NCI-H2081 (cell line): Measurements from ENCODE around the gene ATP8A1.
"Not testable (repeated sequence)": the region's sequence is repeated elsewhere in the genome, so short reads cannot be mapped to it uniquely, and the experiment has no call there.

Source experiments
- DNase-seq, 2 experiments: peaks; one replicate each; lab custom pipeline; 2025; lab: John Stamatoyannopoulos, UW

ATP8A1 gene

DNA sequence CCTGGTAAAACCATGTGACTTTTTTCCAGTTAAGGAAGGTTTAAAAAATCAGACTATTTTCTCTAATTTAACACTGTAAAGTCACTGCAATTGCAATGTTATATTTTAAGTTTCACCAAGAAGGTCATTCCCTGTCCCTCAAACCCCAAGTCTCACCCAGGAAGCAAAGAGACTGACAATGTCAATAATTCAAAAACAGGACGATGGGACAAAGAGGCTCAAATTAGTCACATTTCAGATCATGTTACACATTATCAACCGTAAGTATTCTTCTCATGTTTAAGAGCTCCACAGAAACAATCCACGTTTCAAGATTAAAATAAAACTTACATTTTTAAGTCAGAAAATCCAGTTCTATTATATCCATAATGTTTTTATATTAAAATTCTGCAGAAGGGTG, 246.5 kb downstream of the ATP8A1 start:
- no peak for DNase-seq

DNA sequence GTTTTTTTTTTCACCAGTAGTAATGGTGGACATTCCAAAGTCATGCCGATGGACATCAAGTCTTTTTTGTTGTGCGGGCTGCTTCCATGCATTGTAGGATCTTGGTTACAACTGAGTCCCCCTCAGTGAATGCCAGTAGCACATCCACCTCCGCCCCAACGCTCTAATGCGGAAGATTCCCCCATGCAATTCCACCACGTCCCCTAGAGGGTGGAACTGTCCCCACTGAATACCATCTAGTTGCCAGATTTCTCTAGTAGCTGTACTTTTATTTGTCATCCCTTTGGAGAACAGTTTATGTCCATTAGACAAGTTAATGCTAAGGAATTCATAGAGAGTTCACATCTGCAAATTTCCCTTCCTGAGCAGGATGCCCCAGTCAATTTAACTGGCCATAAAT, 252.9 kb downstream of the ATP8A1 start:
- no peak for DNase-seq

DNA sequence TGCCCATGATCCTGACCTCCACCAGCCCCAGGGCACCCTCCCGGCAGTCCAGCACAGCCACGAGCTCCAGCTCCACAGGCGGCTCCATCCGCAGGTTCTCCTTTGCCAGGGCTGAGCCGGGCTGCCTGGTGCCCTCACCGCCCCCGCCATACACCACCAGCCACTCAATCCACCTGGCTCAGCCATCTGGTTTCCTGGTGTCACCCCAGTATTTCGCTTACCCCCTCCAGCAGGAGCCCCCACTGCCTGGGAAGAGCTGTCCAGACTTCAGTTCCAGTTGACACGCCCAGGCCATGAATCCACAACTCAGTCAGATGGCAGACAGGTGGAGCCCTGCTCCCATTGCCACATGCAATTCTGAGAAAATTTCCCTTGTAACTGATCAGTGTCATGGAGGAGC, 255.7 kb downstream of the ATP8A1 start:
- DNase-seq: no peak

DNA sequence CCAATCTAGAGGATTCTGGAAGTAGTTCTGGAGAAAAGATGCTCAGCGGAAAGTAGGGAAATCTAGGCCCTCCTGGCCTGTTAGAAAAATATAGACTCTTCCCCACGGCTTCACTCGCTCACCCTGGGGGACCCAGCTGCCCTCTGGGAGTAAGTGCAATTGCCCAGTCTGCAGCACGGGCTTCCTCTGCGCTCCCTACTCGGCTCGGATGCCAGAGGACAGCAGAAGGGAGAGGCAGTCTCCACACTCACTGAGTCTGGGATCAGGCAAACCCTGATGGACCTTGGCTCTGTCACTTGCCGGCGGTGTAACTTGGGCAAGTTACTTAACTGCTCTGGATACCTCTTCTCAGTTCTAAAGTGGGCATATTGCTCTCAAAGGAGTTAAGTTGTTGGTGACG, 257.5 kb downstream of the ATP8A1 start:
- no peak for DNase-seq

DNA sequence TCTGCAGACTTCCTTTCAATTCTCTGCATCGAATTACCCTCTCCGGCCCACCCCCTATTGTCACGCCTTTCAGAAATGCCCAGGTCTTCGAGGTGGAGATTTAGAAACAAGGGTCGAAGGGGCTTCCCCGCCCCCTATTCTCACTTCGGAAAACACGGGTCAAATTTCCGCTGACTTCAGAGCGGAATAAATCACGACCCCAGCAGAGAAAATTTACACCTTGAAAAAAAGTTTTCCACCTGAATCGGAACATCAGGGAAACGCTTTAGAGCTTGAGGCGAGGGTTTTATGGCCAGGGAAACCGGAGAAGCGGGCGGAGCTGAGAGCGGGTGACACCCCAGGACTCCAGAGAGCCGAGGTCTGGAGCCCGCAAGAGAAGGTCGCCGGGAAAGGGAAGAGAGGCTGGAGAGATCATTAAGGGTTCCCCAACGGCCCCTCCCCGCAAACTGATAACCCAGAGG, 258.0 kb downstream of the ATP8A1 start:
- DNase-seq: no peak

DNA sequence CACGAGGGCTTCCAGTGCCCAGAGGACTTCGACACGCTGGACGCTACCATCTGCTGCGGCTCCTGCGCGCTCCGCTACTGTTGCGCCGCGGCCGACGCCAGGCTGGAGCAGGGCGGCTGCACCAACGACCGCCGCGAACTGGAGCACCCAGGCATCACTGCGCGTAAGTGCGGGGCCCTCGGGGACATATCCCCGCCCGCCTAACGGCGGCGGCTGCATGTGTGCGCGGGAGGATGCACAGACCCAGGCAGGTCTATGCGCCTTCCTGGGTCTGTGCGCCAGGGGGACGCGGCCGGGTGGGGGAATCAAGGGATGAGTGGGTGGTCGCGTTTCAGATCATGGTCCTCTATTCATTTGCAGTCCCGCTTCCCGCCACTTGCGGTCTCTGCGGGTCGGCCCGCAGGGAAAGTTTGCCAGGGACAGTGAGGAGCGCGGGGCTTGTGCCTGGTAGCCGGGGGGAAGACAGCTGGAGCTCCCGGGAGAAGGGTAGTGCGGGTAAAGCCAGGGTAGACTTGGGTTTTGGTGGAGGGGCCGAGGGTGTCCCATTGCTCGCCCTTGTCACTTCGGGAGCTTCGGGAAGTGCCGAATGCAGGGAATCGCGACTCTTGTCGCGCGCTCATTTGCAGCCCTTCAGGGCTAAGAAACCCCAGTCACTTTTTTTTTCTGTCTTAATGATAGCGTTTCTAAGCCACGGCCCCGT, 258.6 kb downstream of the ATP8A1 start:
- peak; percentile 27 to 52 for DNase-seq

DNA sequence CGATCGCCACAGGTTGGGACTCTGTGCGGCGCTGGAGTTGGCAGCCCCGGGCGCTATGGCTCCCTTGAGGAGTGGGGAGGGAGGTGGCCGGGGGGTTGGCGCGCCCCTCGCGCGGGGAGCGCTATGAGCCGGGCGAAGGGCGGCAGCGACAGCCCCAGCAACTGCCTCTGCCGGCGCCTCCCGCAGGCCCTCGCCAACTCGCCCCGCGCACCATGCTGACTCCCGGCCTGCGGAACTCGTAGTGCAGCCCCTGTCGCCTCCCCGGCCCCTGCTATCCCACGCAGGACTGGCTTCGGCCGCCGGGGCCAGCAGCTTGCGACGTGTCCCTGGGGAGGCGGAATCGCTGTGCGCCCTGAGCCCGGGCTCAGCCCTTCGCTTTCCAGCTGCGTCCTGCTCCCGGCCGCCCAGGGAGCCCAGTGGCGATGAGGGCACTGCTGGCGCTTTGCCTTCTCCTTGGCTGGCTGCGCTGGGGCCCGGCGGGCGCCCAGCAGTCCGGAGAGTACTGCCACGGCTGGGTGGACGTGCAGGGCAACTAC, 259.2 kb downstream of the ATP8A1 start:
- no peak for DNase-seq

DNA sequence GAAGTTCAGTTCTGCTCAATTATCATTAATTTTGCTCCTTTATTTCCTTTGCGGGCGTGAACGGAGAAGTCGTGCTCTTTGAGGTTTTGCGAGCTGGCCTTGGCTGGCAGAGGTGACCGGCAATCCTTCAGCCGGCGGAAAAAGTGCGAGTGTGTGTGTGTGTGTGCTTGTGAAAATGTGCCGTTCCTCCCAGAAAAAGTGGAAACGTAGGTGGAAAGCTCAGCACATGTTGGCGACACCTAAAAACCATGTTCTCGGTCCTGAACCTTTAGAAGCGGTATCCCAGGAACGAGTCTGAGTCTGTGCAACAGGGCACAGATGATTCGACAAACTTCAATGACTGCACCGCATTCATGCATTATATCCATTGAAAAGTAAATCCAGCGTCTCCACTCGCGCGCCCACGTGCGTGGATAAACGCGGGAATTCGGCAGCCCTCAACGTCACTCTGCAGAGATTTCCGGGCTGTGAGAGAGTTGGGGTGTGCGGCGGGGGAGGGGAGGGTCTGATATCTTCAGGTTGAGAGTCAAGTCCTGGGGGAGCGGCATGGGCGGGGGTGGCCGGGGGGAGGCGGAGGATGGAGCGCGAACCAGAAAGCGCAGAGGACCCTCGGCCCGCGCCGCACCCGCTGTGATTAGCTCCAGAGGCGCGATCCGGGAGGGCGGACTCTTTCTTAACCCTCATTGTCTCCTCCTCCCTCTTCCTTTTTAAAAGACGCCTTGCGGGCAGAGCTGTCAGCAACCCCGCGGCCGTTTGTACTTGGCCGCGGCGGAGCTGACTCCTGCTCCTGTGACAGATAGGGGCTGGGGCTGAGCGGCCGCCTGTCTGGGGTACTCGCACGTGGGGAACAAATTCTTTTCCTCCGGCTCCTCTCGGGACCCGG, 259.9 kb downstream of the ATP8A1 start, which contains the start of gene SHISA3:
Gene SHISA3 (plus strand): TSS at position 737 of the 883 bp plus-strand sequence. CDS start 569 bp downstream, outside the sequence.
- no peak for DNase-seq

DNA sequence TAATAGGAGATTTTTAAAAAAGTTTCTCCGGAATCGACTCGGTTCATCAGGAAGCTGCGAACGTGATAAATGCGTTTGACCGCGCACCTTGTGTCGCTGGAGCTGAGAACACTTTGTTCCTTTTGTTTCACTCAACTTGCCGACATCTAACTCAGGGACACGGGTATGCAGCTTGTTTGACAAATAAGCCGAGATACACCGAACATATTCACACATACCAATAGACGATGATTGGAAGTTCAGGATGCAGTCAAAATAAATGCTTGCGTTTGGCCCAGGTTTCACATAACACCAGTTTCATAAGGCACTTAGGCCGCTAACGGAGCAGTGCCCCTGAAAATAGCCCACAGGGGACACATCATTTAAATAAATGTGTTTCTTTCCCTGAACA, 260.5 kb downstream of the ATP8A1 start:
- DNase-seq: no peak

DNA sequence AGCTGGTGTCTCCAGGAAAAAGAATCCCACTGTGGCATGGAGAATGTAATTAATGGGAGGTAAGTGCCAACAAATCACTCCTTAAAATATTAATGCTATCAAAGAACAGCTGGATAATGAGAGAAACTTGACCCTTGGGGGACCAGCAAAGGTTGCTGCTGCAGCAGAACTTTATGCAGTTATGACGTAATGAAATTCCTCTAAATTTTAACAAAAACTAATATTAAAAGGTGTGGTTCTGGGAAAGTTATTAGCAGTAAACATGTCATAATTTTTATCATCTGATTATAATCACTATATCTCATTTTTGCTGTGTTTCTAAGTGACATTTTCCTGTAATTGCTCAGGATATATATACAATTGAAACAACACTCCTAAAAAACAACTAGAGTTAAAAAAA, 261.3 kb downstream of the ATP8A1 start:
- no peak for DNase-seq

DNA sequence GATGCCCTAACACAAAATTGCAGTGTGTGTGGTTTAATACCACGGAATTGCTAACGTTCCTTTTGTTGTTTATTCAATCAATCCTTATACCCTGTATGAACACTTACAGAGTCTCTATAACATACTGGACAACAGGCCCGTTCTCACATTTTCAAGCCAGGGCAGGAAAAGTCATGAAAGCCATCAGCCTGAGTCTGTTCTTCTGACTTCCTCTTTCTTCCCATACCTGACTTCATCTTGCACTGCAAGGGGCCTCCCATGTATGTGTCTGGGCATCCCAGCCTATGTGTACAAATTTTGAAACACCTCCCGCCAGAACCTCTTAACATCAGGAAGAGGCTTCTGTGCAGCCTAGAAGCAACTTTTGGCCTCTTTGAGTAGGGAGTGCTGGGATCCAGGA, 264.5 kb downstream of the ATP8A1 start:
- no peak for DNase-seq

DNA sequence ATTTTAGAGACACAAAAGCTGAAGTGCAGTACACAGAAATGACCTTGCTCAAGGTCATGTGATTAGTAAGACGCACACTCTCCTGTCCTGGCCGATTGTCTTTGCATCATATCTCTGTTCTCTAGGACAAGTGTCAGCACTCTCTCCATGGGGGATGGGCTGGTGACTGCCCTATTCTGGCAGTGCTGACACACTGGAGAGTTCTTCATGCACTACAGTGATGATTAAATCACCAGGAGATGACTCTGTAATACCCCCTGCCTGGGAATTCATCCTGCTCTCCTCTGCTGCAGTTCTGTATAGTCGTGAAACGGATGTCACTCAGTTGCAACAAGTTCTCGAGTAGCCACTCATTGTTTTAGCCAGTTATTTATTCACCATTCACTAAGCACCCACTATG, 264.9 kb downstream of the ATP8A1 start:
- no peak for DNase-seq

DNA sequence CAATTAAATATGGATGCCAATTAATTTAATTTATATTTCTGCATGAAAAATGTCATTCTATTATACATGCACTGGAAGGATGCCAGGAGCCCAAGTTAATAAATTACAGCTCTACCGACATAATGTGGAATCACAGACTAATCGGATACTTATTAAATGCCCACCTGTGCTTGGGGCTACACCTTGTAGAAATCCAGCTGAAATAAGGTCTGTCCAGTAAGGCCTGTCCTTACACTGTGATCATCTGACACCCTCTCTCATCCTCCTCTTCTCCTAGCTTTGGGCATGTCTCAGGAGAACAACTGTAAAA, 265.6 kb downstream of the ATP8A1 start:
- DNase-seq: no peak

DNA sequence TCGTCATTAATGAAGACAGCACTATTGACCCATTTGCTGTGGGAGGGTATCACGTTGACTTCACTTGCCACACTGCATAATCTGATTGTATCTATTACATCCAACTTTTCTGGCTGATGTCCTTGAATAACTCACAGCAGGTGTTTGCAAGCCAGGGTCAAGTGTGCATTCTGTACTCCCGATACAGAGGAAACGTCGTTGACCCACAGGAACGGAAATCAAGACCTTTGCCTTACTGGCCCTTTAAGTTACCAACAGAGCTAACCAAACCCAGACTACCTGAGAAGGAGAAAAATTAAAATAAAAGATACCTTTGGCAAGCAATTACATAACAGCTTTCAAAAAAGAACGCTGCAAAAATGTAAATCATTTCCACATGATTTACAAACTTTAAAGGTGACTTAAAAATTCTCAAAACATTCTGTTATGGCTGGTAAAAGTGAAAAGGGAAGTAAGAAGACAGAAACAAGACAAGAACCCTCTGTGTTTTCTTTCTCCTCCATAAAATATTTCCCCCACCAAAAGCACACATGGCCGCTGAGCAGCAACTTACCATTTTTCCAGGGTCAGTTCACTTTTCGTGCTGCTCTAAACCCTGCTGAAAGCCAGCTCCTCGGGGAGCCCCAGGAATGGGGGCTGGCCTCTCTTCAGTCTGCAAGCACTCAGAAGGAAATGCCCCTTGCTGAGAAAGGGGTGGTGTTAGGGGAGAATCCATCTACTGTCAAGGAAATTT, 266.1 kb downstream of the ATP8A1 start:
- no peak for DNase-seq

DNA sequence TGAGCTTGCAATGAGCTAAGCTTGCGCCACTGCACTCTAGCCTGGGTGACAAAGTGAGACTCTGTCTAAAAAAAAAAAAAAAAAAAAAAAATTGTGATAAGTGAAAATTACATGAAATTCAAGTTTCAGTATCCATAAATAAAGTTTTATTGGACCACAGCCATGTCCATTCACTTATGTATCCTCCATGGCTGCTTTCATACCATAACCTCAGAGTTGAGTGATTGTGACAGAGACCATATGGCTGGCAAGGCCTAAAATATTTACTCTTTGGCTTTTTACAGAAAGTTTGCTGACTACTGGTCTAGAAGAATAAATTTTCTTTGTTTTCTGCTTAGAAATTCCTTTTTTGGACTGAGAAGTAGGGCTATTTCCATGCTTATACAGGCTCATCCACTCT, 271.4 kb downstream of the ATP8A1 start:
- no peak for DNase-seq

DNA sequence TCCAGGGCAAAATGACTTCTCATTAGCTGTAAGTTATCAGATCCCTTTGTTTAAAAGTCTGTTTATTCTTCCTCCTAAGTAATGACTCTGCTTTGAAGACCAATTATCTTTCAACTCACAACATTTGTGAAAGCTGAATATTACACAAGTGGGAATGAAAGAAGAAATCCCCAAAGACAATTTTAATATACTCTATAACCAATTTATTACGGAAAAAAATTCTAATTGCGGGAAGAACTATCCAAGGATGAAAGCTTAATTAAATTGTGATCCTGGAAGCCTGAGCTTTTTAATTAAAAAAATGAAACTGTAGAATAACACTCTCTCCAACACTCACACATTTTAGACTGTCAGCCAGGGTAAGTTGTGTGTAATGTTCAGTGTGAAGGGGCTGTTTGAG, 275.2 kb downstream of the ATP8A1 start:
- DNase-seq: no peak

DNA sequence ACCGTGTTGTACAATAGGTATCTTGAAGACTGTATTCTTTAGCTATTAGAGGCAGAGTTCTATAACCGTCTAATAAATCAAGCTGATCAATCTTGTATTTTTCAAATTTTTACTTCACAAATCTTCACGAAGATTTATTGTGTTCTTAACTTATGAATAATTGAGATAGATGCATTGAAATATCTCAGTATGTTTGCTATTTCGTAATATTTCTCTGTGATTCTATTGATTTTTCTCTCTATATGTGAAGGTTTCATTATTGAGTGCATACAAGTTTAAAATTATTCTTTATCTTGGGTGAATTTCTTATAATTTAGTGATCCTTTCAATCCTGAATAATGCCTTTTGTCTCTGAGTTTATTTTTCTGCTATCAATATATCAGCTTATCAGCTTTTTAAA, 279.4 kb downstream of the ATP8A1 start:
- no peak for DNase-seq

DNA sequence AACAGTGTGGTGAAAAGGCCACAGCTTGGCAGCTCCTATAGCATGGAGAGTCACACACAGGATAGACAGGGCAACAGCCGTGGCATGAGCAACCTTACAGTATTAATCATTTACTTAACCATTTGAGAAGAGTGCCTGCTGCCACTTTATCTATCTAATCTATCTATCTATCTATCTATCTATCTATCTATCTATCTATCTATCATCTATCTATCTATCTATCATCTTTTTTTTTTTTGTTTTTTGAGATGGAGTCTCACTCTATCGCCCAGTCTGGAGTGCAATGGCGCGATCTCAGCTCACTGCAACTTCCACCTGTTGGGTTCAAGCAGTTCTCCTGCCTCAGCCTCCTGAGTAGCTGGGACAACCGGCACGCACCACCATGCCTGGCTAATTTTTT, 284.6 kb downstream of the ATP8A1 start:
- DNase-seq: not testable (repeated sequence)

DNA sequence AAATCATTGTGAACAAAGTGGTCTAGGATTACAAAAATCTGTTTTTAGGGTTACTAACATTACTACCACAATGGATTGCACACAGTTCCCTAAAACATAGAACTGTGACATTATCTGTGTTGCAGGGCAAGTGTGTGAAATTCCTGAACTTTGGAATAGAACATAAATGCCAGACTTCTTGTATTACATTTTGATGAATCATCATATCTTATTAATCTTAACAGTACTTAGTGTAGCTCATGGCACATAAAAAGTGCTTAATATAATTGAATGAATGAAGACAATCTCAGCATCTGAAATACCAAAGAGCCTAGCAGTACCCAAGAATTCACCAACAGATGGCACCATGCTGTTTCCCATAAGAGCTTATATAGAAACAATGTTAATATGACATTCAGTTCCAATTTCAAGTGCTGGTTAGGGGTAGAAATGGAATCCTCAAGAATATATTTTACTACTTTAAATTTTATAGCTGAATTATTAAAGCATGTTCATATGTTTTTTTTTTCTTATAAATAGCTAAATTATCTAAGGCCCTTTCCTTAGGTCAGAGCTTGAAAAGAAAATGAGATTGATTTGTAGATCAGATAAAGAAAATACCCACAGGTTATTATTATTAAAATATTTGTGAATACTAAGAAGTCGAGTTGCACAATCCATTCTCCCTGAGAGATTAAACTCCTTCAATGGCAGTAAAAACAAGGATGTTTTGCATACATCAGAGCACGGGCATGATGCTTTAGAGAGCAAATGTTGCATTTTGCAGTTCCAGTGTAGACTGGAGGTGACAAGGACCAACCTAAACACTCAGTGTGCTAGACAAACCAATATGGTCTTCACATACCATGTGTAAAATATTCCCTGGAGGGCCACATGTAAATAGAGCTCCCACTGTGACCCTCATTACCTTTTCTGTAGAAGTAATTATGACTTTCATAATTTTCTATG, 285.3 kb downstream of the ATP8A1 start:
- peak in 1 of 2 experiments; percentile 51 for DNase-seq

DNA sequence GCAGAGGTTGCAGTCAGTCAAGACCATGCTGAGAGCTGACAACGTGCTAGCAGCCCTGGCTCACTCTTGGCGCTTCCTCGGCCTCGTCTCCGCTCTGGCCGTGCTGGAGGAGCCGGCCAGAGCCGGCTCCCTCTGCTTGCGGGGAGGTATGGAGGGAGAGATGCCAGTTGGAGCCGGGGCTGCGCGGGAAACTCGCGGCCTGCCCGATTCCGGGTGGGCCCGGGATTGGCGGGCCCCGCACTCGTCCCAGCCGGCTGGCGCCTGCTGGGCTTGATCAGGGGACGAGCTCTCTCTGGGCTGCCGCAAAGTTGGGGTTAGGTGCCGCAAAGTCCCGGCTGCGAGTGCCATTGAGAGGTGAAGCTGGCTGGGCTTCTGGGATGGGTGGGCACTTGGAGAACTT, 287.4 kb downstream of the ATP8A1 start:
- no peak for DNase-seq

DNA sequence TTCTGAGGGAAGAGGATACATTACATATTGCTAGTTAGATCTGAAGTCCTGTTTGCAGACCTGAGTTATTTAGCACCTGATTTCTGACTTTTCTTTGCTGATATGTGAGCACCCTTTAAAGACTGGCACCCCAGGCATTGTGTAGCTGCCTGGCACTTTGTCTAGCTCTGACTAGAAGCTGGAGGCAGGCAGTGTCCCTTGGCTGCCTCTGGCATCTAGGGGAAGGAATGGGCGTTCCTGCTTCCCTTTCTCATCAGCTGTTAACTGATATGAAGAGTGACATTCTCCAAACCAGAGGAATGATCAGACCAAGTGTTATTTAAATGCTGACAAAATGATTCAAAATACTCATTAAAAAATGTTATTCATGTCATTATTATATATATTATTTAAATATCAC, 289.9 kb downstream of the ATP8A1 start:
- no peak for DNase-seq
